Neuron (in vitro differentiated cells): ENCODE measurements around the gene FGD1.
"Not testable (repeated sequence)": the region's sequence is repeated elsewhere in the genome, so short reads cannot be mapped to it uniquely, and the experiment has no call there.

Experiments
- H2AFZ ChIP-seq: one replicate; pipeline ENCODE4 v1.6.1; 2013; ENCODE audit warnings: low read depth, mild to moderate bottlenecking, inconsistent platforms, low read length, moderate library complexity
- H3K27me3 ChIP-seq: one replicate; pipeline ENCODE4 v1.6.1; 2013; ENCODE audit warnings: low read length; ENCODE audit not compliant: insufficient read depth
- H3K36me3 ChIP-seq: one replicate; pipeline ENCODE4 v1.6.1; 2013; ENCODE audit warnings: low read length; ENCODE audit not compliant: insufficient read depth
- H3K4me1 ChIP-seq: one replicate; pipeline ENCODE4 v1.6.1; 2013; ENCODE audit warnings: low read length; ENCODE audit not compliant: insufficient read depth
- H3K4me3 ChIP-seq: 2 replicates; pipeline ENCODE4 v1.5.1; 2013; ENCODE audit warnings: mild to moderate bottlenecking, low read length, moderate library complexity
- H3K9me3 ChIP-seq: one replicate; pipeline ENCODE4 v1.6.1; 2013; ENCODE audit warnings: low read length

The FGD1 gene

DNA sequence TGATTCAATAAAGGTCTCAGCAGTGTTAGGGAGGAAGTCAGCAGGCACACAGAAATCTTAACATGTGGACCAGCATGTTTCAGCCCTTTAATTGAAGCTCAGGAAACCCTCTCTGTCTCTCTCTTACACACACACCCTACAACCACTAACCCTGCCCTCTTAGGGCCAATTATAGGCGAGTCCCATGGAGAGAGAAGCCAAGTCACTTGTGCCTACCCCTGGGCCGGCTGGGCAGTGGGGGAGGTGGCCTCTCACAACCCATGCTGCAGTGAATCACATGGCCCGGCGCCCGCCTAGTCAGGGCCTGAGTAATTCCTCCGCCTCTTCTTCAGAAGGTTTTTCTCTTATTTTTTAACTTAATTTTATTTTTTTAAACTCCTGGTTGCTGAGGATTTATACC, 3.7 kb downstream of the FGD1 start:
- Histone ChIP-seq H3K36me3 (peaks cover 2% of the 10 kb centered on the region), H2AFZ (no peak overlapping the region), H3K4me1 (peaks cover 11% of the 10 kb centered on the region), H3K9me3 (no peaks in the 10 kb centered on the region), H3K4me3 (no peak overlapping the region), H3K27me3 (no peaks in the 10 kb centered on the region)

DNA sequence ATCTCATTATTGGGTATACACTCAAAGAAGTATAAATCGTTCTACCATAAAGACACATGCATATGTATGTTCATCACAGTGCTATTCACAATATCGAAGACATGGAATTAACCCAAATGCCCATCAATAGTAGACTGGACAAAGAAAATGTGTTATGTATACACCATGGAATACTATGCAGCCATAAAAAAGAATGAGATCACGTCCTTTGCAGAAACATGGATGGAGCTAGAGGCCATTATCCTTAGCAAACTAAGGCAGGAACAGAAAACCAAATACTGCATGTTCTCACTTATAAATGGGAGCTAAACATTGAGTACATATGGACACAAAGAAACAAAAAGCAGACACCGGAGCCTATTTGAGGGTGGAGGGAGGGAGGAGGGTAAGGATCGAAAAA, 6.2 kb downstream of the FGD1 start:
- not testable (repeated sequence) for H3K4me1 ChIP-seq, H3K27me3 ChIP-seq, H3K9me3 ChIP-seq, H3K36me3 ChIP-seq, H2AFZ ChIP-seq, H3K4me3 ChIP-seq

DNA sequence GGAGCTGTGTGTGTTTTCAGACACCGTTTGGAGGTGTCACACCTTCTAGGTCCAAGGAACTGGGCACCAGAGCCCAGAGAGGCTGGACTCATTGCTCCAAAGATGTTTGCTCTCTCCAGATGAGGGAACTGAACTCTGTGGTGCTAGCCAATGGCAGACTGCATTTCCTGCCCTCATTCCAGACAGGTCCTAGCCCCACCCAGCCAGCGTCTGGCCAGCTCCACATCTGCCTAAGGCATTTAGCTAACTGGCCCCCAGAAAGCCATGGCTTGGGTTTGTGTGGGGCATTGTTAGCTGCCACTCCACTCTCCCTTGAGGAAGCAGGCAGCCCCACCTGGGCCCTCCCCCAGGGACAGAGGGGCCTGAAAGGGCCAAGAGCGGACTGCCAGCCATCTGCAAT, 11.4 kb downstream of the FGD1 start:
- Histone ChIP-seq H3K9me3 (no peaks in the 10 kb centered on the region), H3K4me1 (peaks cover 16% of the 10 kb centered on the region), H3K27me3 (no peaks in the 10 kb centered on the region), H3K36me3 (no peaks in the 10 kb centered on the region), H3K4me3 (no peak overlapping the region), H2AFZ (no peak overlapping the region)

DNA sequence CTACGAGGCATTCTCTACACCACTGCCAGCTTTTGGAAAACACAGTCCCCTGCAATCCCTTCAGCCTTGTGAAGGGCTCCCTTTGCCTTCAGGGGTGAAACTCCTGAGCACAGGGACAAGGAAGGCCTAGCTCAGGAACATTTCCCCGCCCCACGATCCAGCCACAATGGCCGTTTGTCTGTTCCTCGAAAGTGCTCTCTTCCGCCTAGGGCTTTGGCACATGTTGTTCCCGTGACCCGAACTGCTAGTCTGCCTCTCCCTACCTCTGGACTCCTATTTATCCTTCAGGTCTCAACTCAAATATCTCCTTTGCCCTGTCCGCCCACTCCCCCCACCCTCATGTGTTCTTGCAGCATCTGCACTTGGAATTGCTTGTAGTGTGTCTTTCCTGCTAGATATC, 12.1 kb downstream of the FGD1 start:
- Histone ChIP-seq H2AFZ (no peak overlapping the region), H3K4me3 (no peak overlapping the region), H3K4me1 (peaks cover 23% of the 10 kb centered on the region), H3K9me3 (no peaks in the 10 kb centered on the region), H3K36me3 (no peaks in the 10 kb centered on the region), H3K27me3 (no peaks in the 10 kb centered on the region)

DNA sequence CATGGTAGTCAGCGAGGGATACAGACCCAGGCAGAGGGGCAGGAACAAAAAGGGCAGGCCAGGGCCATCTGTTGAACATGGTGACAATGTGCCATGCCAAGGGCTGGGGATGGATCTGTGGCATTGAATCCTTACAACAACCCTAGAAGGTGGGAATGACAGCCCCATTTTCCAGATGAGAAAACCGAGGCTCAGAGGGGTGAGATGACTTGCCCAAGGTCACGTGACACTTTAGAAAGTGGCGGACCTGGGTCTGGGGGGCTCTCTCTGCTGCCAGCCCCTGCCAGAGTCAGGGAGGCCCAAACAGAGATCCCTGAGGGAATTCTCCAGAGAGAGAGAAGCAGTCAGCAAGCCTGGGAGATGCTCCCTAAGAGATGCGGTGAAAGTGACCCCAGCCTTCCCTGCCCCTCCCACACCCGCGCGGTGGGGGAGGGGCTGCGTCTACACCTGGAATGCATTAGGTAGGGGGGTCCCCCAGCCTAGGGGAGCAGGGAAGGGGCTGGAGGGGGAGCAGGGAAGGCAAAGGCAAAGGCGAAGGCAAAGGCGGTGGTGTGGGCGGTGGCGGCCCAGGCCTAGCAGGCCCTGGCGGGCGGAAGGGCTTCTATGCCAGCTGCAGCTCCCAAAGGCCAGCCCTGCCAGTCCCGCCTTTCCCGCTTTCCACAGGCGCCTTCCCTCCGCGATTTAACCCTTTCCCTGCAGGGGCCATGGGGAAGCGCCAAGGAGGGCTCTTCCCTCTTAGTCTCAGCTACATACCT, 13.0 kb downstream of the FGD1 start:
- no peaks in the 10 kb centered on the region for H3K9me3 ChIP-seq
- H2AFZ ChIP-seq, result no peak overlapping the region
- H3K4me1 ChIP-seq, result peaks cover 30% of the 10 kb centered on the region
- no peak overlapping the region for H3K4me3 ChIP-seq
- H3K27me3 ChIP-seq, result no peaks in the 10 kb centered on the region
- H3K36me3 ChIP-seq, result no peaks in the 10 kb centered on the region

DNA sequence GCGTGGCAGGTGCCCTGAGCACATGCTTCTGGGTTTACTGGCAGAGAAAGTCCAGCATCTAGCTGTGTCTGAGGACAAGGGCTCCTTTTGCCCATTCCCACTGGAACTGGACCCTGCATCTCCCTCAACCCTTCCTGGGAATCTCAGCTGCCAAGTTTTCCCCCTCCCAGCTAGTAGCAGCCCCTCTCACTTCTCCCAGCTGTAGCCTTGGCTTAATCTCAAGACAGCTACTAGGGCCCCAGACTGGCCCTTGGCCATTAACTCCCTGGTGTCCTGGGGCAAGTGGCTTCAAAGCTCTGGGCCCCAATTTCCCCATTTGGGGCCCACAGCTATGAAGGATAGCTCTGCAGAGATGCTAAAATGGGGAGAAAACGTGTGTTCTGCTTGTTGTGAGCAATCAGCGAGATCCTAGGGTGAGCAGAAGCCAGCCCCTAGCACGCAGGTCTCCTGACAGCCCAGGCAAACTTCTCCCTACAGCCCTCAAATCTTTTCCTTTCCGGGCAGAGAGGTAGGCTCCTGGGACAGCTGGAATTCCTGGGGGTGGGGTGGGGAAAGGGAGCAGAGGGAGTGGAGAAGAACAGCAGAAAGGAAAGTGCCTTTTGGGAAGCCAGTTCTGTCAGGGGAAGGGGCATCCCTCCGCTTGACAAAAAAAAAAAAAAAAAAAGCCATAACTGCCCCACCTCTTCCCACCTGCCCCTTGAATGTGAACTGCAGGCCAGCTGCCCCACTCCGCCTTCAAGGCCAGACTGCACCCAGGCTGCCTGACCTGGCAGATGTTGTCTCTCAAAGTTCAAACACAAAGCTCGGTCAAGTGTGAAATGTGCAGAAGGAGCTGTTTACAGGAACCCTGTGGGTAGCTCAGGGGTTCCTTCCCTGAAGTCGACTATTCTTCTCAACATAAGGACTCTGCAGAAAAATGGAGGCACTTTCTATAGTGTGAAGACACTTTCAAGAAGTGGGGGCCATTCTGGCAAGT, 16.6 kb downstream of the FGD1 start:
- Histone ChIP-seq H3K4me3 (no peak overlapping the region), H3K9me3 (no peaks in the 10 kb centered on the region), H2AFZ (no peak overlapping the region), H3K36me3 (no peaks in the 10 kb centered on the region), H3K27me3 (no peaks in the 10 kb centered on the region), H3K4me1 (peaks cover 30% of the 10 kb centered on the region)

DNA sequence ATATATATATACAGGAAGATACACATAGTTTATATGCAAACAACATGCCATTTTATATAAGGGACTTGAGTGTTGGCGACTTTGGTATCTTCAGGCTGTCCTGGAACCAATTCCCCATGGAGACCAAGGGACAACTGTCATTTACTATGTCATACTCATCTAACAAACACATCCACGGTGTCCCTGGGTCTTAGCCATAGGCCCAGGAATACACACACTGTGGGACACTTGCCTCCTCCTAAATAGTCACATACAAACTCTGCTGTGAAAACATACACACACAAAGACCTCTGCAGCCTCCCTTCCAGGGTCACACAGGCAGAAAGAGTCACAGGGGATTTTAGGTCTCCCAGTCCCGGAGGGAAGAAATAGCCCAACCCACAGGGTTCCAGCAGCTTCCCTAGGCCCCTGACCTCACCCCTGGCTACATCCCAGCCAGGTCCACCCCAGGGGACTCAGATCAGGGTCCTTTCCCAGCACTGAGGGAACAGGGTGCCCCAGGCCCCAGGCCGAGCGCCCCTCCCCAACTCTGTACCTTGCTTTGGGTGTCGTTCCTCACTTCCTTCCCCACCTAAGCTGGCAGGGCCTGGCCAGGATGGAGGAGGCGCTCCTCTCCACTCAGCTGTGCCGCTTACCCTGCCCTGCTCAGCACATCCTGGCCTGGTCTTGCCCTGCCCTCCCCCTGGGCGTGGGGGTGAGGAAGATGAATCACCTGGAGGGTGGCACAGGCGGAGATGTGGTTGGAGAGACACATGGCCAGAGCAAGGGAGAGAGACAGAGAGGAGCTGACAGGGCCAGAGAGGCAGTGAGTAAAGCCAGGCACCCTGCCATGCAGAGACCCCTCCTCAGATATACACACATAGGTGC, 21.8 kb downstream of the FGD1 start:
- Histone ChIP-seq H2AFZ (no peak overlapping the region), H3K27me3 (no peaks in the 10 kb centered on the region), H3K4me3 (no peak overlapping the region), H3K4me1 (peaks cover 10% of the 10 kb centered on the region), H3K9me3 (no peaks in the 10 kb centered on the region), H3K36me3 (peaks cover 3% of the 10 kb centered on the region)

DNA sequence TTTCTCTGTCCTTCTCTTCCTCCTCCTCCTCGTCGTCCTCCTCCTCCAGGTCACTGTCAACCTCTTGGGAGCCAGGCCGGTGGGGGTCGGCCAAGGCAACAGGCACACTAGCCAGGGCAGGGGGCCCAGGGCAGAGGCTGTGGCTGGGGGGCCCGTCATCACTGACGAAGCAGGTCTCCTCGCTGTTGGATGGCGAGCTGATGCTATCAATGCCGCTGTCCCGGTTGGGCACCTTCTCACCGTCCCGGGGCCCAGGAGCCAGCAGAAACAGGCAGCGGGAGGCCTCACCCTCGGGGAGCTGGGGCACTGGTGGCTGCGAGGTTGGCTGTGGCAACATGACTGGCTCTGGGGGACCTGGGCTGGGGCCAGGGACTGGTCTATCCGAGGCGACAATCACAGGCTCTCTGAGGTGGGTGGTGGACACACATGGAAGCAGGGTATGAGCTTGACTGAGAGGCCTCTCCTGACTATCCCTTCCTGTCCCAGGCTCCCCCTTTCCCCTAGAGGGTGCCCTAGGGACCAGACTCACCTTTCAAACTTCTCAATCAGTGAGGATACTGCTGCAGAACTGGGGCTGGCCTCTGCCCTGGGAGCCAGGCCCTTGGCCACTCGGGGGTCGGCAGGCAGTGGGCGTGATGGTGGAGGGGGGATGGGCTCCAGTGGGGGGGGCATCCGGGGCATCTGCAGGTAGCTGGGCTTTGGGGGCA, 25.8 kb downstream of the FGD1 start:
- Histone ChIP-seq H3K4me1 (no peaks in the 10 kb centered on the region), H3K27me3 (no peaks in the 10 kb centered on the region), H3K9me3 (no peaks in the 10 kb centered on the region), H3K36me3 (peaks cover 24% of the 10 kb centered on the region), H2AFZ (no peak overlapping the region), H3K4me3 (no peak overlapping the region)

DNA sequence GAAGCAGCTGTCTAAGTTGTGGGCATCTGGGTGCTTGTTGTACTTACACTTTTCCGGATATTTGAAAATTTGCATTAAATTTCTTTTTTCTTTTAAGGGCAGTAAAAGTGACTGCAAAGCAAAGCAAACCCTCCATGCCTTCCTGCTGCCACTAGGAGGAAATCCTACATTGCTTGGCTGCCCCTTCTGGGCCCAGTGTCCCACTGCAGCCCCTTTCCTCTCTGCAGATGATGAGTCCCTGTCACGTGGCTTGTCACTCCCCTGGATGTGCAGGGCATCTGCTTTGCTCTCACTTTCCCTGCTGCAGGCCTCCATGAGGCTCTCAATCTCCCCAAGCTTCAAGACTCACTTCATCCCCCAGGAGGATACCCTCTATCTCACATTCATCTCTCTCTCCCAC, 43.1 kb downstream of the FGD1 start:
- H3K9me3 ChIP-seq, result no peaks in the 10 kb centered on the region
- H3K4me3 ChIP-seq, result no peak overlapping the region
- H3K4me1 ChIP-seq, result no peaks in the 10 kb centered on the region

DNA sequence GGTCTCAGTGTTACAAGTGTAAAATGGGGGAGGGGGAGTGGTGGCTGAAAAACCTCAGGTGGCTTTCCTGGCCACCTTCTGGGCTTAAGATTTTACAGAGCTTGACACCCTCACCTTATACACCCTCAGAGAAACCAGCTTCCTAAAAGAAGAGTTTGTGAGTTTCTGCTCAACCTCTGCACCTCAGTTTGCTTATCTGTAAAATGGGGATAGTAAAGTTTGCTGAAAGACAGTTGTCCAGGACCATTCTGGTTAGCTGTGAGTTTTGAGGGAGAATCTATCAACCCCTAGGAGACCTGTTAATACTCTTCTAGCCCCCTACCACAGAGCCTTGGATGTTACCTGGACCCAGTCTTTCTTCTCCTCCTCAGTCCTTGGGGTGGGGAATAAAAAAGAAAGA, 46.1 kb downstream of the FGD1 start:
- Histone ChIP-seq H3K9me3 (no peaks in the 10 kb centered on the region), H3K4me3 (no peak overlapping the region), H3K4me1 (no peaks in the 10 kb centered on the region), H3K27me3 (no peaks in the 10 kb centered on the region), H2AFZ (no peak overlapping the region), H3K36me3 (peaks cover 8% of the 10 kb centered on the region)

More for the DNA sequence above, 43.1 kb downstream of the FGD1 start:
- Histone ChIP-seq H3K36me3 (peaks cover 12% of the 10 kb centered on the region), H2AFZ (no peak overlapping the region), H3K27me3 (no peaks in the 10 kb centered on the region)

DNA sequence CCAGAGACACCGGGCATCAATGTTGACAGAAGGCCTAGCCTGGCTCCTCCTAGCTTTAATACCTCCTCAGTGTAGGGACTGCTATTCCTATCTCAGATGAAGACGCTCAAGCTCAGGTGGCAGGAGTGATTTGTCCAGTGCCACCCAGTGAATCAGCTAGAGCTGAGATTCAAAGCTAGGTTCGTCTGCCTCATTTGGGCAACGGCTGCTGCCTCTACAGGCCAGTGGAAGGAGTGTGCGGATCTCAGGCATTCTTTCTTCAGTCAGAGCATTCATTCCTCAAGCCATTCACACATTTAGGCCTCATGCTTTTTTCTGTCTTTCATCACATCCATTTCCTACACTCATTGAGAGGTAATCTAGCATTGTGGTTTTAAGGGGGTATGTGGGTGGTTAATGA, 48.6 kb downstream of the FGD1 start:
- H3K4me1 ChIP-seq, result no peaks in the 10 kb centered on the region
- no peak overlapping the region for H3K4me3 ChIP-seq
- H3K9me3 ChIP-seq, result no peaks in the 10 kb centered on the region
- no peaks in the 10 kb centered on the region for H3K27me3 ChIP-seq
- peaks cover 11% of the 10 kb centered on the region for H3K36me3 ChIP-seq
- H2AFZ ChIP-seq, result no peak overlapping the region

DNA sequence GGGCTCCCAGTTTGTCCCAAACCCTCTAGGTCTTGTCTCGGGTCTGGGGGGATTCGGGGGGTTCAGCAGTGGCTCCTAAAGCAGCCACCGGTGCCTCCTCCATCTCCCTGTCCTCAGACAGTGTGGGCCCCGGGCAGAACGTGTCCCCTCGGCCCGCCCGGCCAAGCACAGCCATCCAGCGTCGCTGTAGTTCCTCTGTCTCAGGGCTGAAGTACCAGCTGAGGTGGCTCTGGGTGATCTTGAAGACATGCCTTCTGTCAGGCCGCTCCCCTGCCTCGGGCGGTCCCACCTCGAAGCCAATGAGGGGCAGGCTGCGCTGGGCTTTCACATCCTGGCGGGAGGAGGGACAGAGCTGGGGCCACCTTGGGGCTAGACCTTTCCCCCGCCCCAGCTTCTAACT, 50.0 kb downstream of the FGD1 start:
- Histone ChIP-seq H3K36me3 (peaks cover 11% of the 10 kb centered on the region), H3K9me3 (no peaks in the 10 kb centered on the region), H3K4me1 (peaks cover 11% of the 10 kb centered on the region), H2AFZ (no peak overlapping the region), H3K27me3 (no peaks in the 10 kb centered on the region), H3K4me3 (no peak overlapping the region)
